ENCODE results near the gene TMED1.
A peak's percentile ranks its signal among the peaks of the same experiment; 100 is the strongest.

- peak; percentile 18; the same call in 1 of the 2 replicates for TF ChIP-seq POLR2AphosphoS5 (IDR thresholded peaks at IDR 0.05; ENCODE audit: low read depth, low read length)
- peak; percentile 68; the same call in 1 of the 2 replicates for TF ChIP-seq TAF1 (IDR thresholded peaks at IDR 0.05; ENCODE audit: borderline replicate concordance, low read depth, low read length)
- peak; percentile 67; the same call in 1 of the 2 replicates for TF ChIP-seq POLR2A (IDR thresholded peaks at IDR 0.05; ENCODE audit: low read depth, low read length)
These were observed at the start of gene TMED1 for GRCh38 chr19:10835754-10836478.
